ENCODE measurements around the gene JAG1.

DNA sequence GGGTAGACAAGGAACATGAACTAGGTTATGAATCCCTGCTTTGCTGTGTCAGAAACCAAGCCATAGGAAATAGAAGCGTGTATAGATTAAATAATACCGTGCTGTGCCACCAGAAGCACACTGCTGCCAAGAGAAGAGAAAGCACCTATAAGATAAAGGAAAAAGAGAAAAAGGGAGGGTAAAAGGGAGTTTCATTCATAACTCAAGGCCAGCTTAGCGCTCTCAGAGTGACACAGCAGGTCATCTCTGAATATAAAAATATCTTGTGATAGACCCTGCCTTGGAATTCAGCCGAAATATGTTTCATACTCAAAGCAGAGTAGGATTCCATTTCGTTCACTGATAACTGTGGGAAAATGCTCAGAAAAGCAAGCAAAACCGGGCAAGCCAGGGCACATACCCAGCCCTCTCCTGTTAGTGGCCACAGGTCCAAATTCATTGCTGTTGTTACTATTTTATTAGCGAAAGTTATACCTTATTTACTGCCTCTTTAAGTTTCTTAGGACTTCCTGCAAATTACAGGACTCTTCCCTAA is 8.7 kb downstream of the JAG1 start:
- peak in 1 of 6 experiments; percentile 26 for TF ChIP-seq CTCF (IDR thresholded peaks at IDR 0.05)
- no peak for TF ChIP-seq POLR2A (IDR thresholded peaks at IDR 0.05)
